Heart right ventricle (tissue), 16 donors: ENCODE data around the gene CYP27B1. TPM values are rescaled to one million over a fixed set of nuclear protein-coding genes. Genes with fewer than 3 reads are reported as not detected.

Experiments used
- ATAC-seq, 8 donors: fragments of 200-7000 bp; cut with Tn5 transposase; one replicate each; pipeline ENCODE4 v1.9.1; 2020; ENCODE audit warnings: mild to moderate bottlenecking in 8 of 8, moderate library complexity in 8 of 8, moderate number of reproducible peaks in 1 of 8
- DNase-seq, 2 donors: peaks; one replicate each; pipeline ENCODE4 v3.0.0-alpha.2; 2020
- H3K27ac ChIP-seq, 10 donors: fragments of 200-600 bp; sonication (generic) in 2 of 10; one replicate each; pipeline versions ENCODE4 v1.5.0 to v1.8.0; 2020 to 2022; ENCODE audit warnings: mild to moderate bottlenecking in 3 of 10
- H3K27me3 ChIP-seq, 7 donors: fragments of 200-600 bp; one replicate each; pipeline ENCODE4 v1.8.0; 2021 to 2022; ENCODE audit warnings: mild to moderate bottlenecking in 2 of 7
- H3K36me3 ChIP-seq, 9 donors: fragments of 200-600 bp; sonication (generic) in 1 of 9; one replicate each; pipeline versions ENCODE4 v1.5.0 to v1.8.0; 2020 to 2022; ENCODE audit warnings: mild to moderate bottlenecking in 2 of 9
- H3K4me1 ChIP-seq, 9 donors: fragments of 200-600 bp; sonication (generic) in 1 of 9; one replicate each; pipeline versions ENCODE4 v1.5.0 to v1.8.0; 2020 to 2022; ENCODE audit warnings: mild to moderate bottlenecking in 4 of 9
- H3K4me3 ChIP-seq, 10 donors: fragments of 200-600 bp; sonication (generic) in 2 of 10; one replicate each; pipeline versions ENCODE4 v1.5.0 to v1.8.0; 2020 to 2022; ENCODE audit warnings: mild to moderate bottlenecking in 7 of 10, moderate library complexity in 2 of 10
- H3K9me3 ChIP-seq, 11 donors: fragments of 200-600 bp in 10 of 11; sonication (generic) in 2 of 11; one replicate each; pipeline versions ENCODE4 v1.5.0 to v1.8.0; 2013 to 2022; ENCODE audit warnings: mild to moderate bottlenecking in 2 of 11, control low read depth in 1 of 11, moderate library complexity in 1 of 11
- WGBS, 2 donors: extraction: QIAGEN DNeasy Blood & Tissue Kit; methylation state at CpG; one replicate each; pipeline ENCODE4 v1.1.7; 2013; ENCODE audit warnings: inconsistent platforms in 1 of 2; 5-methylcytosine and 5-hydroxymethylcytosine counted together
- intact Hi-C, 10 donors: fragments of 100-400 bp; cut with DNase I; formaldehyde crosslinking; loops; one replicate each; pipeline versions ENCODE4 v1.11.1 to v1.14.2; 2022
- polyA plus RNA-seq, 2 donors: library from polyadenylated mRNA; stranded (reverse); fragments of 200-250 nt; gene quantifications; one replicate each; pipeline ENCODE4 v1.2.3, GENCODE V29; 2013
- total RNA-seq, 10 donors: library from RNA; stranded (reverse); fragmentation: NEBNext Ultra II Directional in 3 of 10; extraction: Animal tissue kit (Norgen Biotek cat#: 25700) in 3 of 10; gene quantifications; one replicate each; pipeline versions ENCODE4 v1.2.1 to v1.2.4, GENCODE V29; 2021 to 2023
- TF ChIP-seq, protein P1 (sequence below), 9 donors: fragments of 200-600 bp; sonication (generic) in 2 of 9; IDR thresholded peaks; one replicate each; pipeline versions ENCODE4 v1.5.0 to v1.8.0; 2021 to 2022; ENCODE audit warnings: antibody characterized with exemption in 9 of 9, mild to moderate bottlenecking in 5 of 9, moderate library complexity in 1 of 9
- donor health status: Arrhythmogenic right ventricular cardiomyopathy.
- donor health status: ischemic (EF 13 %, LVEDD 7.1; RV severe dilation, severe dysfunction).
- donor health status: healthy with polysubstance abuse.
- donor health status: DM: no; HTN: yes; CAD: no.
- donor health status: DM: no; HTN: no; CAD: no.
- donor health status: ischemic (EF 25% LVEDD 6.9; RV normal size, moderate dysfunction).
- donor health status: ischemic (EF 25% LVEDD 5.7; RV mildly dilated, moderate dysfunction).
- donor health status: healthy.
- donor health status: DM: yes; HTN: yes; CAD: no.
- donor health status: Ischemic cardiomyopathy.
- donor health status: ischemic (EF 35%, LVEDD 5.7; RV mildly dilated, moderate dysfunction).
- donor health status: nonischemic (EF 11% LVEDD 7.7; RV severe dilation, severe dysfunction).
- donor health status: DM: yes; HTN: yes; CAD: no.
- donor health status: PGD.
- donor health status: ischemic (EF 29% LVEDD 5.4; RV normal size, mild dysfunction).
- donor health status: nonischemic (EF 23%, LVEDD 6.1; RV moderate dilation, normal function).

Gene CYP27B1
- total and polyA plus RNA-seq, 12 donors: 0.14 to 0.95 (median 0.81) TPM; not detected in 9

DNA sequence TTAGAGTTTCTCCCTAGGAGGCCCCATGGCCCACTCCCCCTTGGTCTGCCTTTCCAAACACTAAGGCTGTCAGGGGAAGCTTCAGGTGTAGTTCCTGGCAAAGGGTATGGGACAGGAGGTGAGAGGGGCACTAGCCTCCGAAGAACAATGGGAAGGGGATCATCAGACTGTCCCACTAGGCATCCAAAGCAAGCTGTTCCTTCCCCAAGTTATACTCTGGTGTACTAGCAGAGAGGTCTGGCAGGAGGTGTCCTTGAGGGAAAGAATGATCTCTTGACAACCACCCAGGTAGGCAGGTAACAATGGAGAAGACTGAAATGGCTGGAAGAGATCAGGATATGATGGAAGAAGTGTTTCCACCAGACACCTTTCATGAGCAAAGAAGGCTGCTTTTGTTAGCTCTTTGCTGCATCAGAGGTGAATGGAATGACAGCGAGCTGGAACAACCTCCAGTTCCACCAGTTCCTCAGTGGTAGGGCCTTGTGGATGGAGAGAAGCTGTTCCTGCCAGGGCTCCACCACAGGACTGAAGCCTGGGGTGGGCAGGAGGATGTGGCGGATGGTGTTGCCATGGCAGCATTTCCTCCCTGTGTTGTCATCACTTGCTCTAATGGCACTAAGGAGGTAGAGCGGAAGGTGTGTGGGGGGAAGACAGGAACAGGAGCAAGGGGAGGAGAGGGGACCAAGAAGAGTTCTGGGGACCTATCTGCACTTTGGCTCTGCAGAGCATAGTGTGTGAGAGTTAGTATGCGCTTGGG is 26.0 kb downstream of the CYP27B1 start:
- peak overlapping the region in 6 of 10 donors; percentile 5 to 58 (median 20) for H3K4me3 ChIP-seq
- H3K36me3 ChIP-seq: peaks cover 0 to 9% (median 0%) of the 10 kb centered on the region in 9 donors
- TF ChIP-seq, protein P1, sequence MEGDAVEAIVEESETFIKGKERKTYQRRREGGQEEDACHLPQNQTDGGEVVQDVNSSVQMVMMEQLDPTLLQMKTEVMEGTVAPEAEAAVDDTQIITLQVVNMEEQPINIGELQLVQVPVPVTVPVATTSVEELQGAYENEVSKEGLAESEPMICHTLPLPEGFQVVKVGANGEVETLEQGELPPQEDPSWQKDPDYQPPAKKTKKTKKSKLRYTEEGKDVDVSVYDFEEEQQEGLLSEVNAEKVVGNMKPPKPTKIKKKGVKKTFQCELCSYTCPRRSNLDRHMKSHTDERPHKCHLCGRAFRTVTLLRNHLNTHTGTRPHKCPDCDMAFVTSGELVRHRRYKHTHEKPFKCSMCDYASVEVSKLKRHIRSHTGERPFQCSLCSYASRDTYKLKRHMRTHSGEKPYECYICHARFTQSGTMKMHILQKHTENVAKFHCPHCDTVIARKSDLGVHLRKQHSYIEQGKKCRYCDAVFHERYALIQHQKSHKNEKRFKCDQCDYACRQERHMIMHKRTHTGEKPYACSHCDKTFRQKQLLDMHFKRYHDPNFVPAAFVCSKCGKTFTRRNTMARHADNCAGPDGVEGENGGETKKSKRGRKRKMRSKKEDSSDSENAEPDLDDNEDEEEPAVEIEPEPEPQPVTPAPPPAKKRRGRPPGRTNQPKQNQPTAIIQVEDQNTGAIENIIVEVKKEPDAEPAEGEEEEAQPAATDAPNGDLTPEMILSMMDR (IDR thresholded peaks at IDR 0.05): no peak
- intact Hi-C loops: no loop called here
- H3K9me3 ChIP-seq: no peaks in the 10 kb centered on the region
- DNase-seq (no peak), ATAC-seq (no peak)
- peaks cover 13 to 54% (median 44%) of the 10 kb centered on the region in 7 donors for H3K27me3 ChIP-seq
- H3K27ac ChIP-seq: peak overlapping the region in 9 of 10 donors; percentile 31 to 86 (median 65)
- peaks cover 16 to 74% (median 39%) of the 10 kb centered on the region in 9 donors for H3K4me1 ChIP-seq
- WGBS, 2 donors: 46 to 49% methylated on average over 5 of the region's 5 CpGs

DNA sequence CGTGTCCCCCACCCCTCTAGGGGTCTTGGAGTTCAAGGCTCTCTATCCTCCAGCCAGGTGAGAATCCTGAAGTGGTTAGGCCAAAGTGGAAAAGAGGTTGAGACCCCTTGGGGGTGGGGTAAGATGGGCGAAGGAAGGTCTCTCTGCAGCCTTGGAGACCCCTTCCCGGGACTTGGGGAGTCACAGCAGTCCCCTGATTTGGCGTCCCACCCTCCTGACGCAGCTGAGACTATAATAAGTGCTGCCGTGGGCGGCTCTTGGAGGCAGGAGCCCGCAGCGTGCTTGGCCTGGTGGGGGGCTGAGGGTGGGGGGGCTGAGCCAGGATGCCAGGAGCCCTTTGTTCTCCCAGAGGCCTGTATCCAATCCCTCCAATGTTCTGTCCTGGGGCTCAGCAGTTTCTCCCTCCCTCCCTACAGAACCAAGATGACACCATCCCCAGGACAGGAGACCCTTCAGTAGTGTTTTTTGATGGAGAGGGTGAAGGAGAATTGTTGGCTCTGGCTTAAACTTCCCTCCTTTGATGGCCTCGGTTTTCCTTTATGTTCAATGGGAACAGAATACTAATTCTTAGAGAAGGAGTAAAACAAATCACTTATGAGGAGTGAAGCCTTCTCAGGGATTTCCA is 26.9 kb downstream of the CYP27B1 start:
- TF ChIP-seq, protein P1 (IDR thresholded peaks at IDR 0.05): no peak
- Histone ChIP-seq H3K9me3 (no peaks in the 10 kb centered on the region), H3K4me3 (peak overlapping the region in 6 of 10 donors; percentile 5 to 58 (median 41)), H3K4me1 (peaks cover 19 to 71% (median 40%) of the 10 kb centered on the region in 9 donors), H3K27me3 (peaks cover 13 to 62% (median 52%) of the 10 kb centered on the region in 7 donors), H3K36me3 (peaks cover 0 to 10% (median 0%) of the 10 kb centered on the region in 9 donors), H3K27ac (peak overlapping the region in 9 of 10 donors; percentile 31 to 77 (median 63))
- ATAC-seq (no peak), DNase-seq (no peak)
- intact Hi-C loops: no loop called here
- 35 to 42% methylated on average over 10 of the region's 10 CpGs for WGBS, 2 donors

DNA sequence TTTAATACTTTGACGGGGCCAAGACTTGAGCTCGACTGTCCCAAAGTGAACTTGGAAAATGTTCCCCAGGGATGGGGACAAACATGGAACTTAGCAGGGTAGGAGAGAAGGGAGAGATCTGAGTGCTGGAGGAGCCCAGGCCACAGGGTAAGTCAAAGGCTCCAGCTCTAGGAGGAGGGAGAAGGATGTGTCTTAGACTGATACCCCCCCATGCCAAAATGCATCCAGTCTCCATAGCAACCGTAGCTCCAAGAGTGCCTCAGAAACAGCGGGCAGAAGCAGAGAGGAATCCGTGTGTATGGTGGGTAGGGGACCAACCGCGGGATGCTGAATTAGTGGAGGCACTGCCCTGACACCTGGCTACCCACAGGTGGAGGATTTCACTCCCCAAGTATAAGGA is 27.5 kb downstream of the CYP27B1 start:
- intact Hi-C loops: no loop called here
- H3K27me3 ChIP-seq: peaks cover 13 to 68% (median 56%) of the 10 kb centered on the region in 7 donors
- peaks cover 19 to 71% (median 39%) of the 10 kb centered on the region in 9 donors for H3K4me1 ChIP-seq
- H3K36me3 ChIP-seq: peaks cover 0 to 16% (median 0%) of the 10 kb centered on the region in 9 donors
- TF ChIP-seq, protein P1 (IDR thresholded peaks at IDR 0.05): no peak
- 17 to 18% methylated on average over 7 of the region's 7 CpGs for WGBS, 2 donors
- ATAC-seq: peak in 2 of 8 donors; percentile 11 to 31
- DNase-seq: no peak
- no peaks in the 10 kb centered on the region for H3K9me3 ChIP-seq
- H3K27ac ChIP-seq: peak overlapping the region in 8 of 10 donors; percentile 11 to 77 (median 64)
- peak overlapping the region in 8 of 10 donors; percentile 5 to 56 (median 50) for H3K4me3 ChIP-seq

DNA sequence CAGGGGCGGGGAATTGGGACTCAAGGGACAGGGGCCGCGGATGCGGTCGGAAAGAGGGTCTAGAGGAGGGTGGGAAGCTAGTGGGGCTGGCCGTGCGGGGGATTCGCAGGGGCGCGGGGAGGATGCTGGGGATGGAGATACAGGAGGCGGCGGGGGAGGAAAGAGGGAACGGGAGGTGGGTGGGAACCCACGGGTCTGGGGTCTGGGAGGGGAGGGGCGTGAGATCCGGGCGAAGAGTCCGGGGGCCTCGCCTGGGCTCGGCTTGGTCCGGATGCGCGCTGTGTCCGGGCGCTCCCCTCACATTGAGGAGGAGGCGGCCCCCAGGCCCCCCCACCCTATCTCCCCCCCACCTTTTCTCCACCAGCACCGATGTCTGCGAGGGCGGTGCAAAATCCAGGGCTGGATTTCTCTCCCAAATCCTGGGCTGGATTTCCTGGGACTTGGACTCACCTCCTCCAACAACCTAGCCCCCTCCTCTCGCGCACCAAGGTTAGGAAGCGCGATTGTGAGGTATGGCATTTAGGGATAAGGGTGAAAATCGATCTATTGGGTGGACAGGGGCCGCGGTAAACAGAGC is 28.1 kb downstream of the CYP27B1 start, which contains the start of gene AGAP2:
AGAP2 (minus strand) TSS at position 82 of the 577 bp plus-strand sequence. CDS start 496 bp downstream, outside the sequence.
- DNase-seq (no peak), ATAC-seq (peak in 2 of 8 donors; percentile 3 to 25)
- peak within 1 kb of the TSS; percentile 25 to 56 (median 50) for H3K4me3 ChIP-seq
- H3K27ac ChIP-seq: peak within 1 kb of the TSS; percentile 30 to 77 (median 59)
- intact Hi-C loops: no loop called here
- peaks cover 0 to 23% (median 0%) of the 10 kb centered on the region in 9 donors for H3K36me3 ChIP-seq
- WGBS, 2 donors: 2 to 13% methylated on average over 30 to 36 of the region's 36 CpGs
- H3K27me3 ChIP-seq: peaks cover 13 to 74% (median 63%) of the 10 kb centered on the region in 7 donors
- no peaks in the 10 kb centered on the region for H3K9me3 ChIP-seq
- H3K4me1 ChIP-seq: peaks cover 19 to 66% (median 34%) of the 10 kb centered on the region in 9 donors
- TF ChIP-seq, protein P1 (IDR thresholded peaks at IDR 0.05): no peak
